ENCODE measurements around the gene AKAP13. TPM values are rescaled to one million over a fixed set of nuclear protein-coding genes. Genes with fewer than 3 reads are reported as not detected.

Gene AKAP13
- total and polyA plus RNA-seq, 2 of the 13 experiments (the other 11 are each of a cell fraction or from before 2014, with no cell fraction given): 6.7 to 27.1 TPM

- intact Hi-C loops (cut with micrococcal nuclease; ENCODE audit: unreplicated experiment) (no loop called here), in situ Hi-C loops (cut with HindIII; ENCODE audit: extremely low pct_ligation_motif_present, low pct_unique_long_range_greater_than_20kb) (no loop called here)
- FAIRE-seq: no peak
- CTCF ChIA-PET (ENCODE audit: low intra/inter-chr PET ratio, low total read pairs): no interaction called here
- Histone ChIP-seq H2AFZ (ENCODE audit: low read length) (no peak overlapping the region), H3K4me2 (ENCODE audit: low read depth, low read length) (no peak overlapping the region), H3K27ac (ENCODE audit: extremely low read length, insufficient read depth, low read length) (no peak overlapping the region), H3K27me3 (ENCODE audit: control insufficient read depth in 1 of 2, insufficient read depth in 2 of 2, low read length in 2 of 2) (no peaks in the 10 kb centered on the region), H4K20me1 (ENCODE audit: insufficient read depth, low read length) (no peaks in the 10 kb centered on the region), H3K79me2 (ENCODE audit: insufficient read depth, low read length) (peaks cover 73% of the 10 kb centered on the region), H3K4me1 (ENCODE audit: insufficient read depth, low read length) (peaks cover 35% of the 10 kb centered on the region), H3K9me3 (ENCODE audit: low read length) (no peaks in the 10 kb centered on the region), H3K4me3 (replicated peaks in 1 of 3; ENCODE audit: insufficient read depth in 1 of 3, low read depth in 2 of 3, low read length in 3 of 3) (no peak overlapping the region), H3K9ac (ENCODE audit: insufficient read depth, low read depth, low read length) (no peak overlapping the region), H3K36me3 (replicated peaks in 1 of 2; ENCODE audit: control insufficient read depth in 1 of 2, insufficient read depth in 2 of 2, low read length in 2 of 2) (no peaks in the 10 kb centered on the region)
- WGBS (ENCODE audit: low lambda C conversion rate): 98% methylated on average over 6 of the region's 6 CpGs
- no TSS peak for BruUV-seq (replicated peaks)
- POLR2A ChIA-PET: no interaction called here
- DNase-seq (ENCODE audit: low spot score): peak; percentile 39
- peak; percentile 48; the same call in 2 of the 3 replicates for ATAC-seq
- TF ChIP-seq FOSL2 (CRISPR knock-in tag; IDR thresholded peaks at IDR 0.05) (peak; percentile 80), RARA (CRISPR knock-in tag; IDR thresholded peaks at IDR 0.05) (0 out of 2 replicates have a peak, but pooled peaks have one; percentile 30), ARID5B (CRISPR knock-in tag; IDR thresholded peaks at IDR 0.05) (peak; percentile 46), SAP130 (CRISPR knock-in tag; IDR thresholded peaks at IDR 0.05; ENCODE audit: low read depth) (0 out of 2 replicates have a peak, but pooled peaks have one; percentile 10), XRCC5 (optimal IDR thresholded peaks at IDR 0.05; ENCODE audit: low read length) (no peak)
Observed at GRCh38 chr15:85407421-85408269, 27.2 kb downstream of the AKAP13 start.
